GM21447 (cell line): ENCODE results near the gene FARS2.

Experiments used
- ATAC-seq: cut with Tn5 transposase; IDR thresholded peaks from one replicate; pipeline ENCODE4 v1.9.1; 2021; ENCODE audit not compliant: unreplicated experiment

FARS2 gene

DNA sequence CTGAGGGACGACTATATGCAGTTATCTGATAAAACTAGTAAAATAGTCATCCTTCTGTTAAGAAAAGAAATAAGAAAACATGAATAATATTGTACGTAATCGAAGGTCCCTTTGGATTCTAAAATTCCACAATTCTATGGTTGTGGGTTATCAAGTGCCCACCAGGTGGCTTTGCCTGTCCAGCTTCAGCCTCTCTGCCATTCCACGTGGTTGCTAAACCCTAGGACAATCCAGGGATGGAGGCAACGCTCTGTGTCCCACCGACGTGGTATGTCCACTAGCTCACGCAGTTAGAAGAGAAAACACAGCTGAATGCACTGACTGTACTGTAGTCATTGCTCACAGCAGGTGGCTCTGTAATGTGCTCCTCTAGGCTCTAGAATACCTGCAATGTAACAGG, 349.3 kb downstream of the FARS2 start:
- no peak for ATAC-seq

DNA sequence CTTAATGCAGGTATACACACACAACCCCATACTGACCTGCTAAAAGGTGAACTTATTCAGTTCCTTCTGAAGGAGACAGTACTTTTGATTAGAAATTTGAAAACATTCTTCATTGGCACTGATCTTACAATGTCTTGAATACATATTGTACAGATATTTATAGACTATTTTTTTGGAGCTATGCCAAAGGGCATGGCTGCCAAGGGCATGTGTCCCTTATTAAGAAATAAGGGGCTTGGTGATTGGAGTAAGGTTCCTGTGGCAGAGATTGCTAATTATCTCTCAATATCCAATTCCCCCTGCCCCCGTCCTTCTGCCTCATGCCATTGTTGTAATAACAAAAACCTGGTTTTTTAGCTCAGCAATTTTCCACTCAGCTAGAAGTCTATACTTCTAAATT, 355.9 kb downstream of the FARS2 start:
- no peak for ATAC-seq

DNA sequence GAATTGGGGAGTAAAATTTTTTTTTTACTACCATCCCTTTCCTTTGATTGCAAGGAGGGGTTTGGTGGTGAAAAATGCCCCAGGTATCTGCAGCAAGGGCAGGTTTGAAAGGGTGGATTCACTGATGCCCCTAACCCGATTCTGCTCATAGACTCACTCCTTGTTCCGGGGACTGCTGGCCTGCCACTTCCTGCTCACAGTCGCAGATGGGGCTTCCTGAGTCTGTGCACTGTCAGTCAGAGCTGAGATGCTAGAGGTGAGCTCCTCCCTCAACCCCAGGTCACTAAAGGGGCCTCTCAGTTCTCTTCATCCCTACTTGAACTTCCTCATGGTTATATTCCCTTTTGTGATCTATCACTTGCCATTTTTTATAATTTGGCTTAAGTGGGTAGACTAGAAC, 357.9 kb downstream of the FARS2 start:
- peak; percentile 92 for ATAC-seq

DNA sequence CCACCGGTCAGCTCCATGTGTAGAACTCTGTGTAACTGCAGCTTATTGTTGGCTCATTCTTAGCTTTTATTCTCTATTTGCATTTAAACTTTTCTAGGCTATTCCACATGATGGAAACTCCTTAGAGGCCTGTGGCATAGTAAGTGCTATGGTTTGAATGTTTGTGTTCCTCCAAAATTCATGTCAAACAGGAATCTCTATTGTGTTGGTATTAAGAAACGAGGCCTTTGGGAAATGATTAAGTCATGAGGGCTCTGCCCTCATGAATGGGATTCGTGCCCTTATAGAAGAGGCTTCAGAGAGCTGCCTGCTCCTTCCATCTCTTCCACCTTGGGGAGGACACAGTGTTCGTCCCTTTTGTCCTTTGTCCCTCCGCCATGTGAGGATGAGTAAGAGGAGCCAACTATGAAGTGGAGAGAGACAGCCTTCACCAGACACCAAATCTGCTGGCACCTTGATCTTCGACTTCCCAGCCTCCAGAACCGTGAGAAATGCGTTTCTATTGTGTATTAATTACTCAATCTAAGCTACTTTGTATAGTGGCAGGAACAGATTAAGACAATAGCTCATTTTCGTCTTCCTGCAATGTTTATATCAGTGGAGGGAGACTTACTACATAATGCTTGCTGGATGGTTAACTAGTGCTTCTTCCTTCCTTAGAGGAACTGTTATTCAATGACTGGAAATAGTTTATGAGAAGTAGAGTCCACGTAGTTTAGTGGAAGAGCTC, 361.1 kb downstream of the FARS2 start:
- no peak for ATAC-seq

DNA sequence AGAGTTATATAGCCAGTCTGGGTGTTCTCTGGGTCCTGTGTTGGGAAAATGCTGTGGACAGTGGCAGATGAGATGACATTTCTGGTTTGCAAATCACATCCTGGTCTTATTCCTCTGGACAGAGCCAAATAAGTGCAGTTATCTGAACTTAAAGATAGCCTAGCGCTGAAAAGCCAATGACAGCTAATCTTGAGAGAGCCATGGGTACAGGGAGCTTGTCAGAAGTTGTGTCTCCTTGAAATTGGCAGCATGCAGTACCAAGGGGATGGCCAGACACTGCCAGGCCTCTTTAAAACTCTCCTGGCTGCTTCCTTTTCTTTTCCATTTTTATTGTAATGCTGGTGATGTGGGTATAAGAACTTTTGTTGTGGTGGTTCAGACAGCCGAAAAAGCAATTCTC, 362.5 kb downstream of the FARS2 start:
- ATAC-seq, result no peak

DNA sequence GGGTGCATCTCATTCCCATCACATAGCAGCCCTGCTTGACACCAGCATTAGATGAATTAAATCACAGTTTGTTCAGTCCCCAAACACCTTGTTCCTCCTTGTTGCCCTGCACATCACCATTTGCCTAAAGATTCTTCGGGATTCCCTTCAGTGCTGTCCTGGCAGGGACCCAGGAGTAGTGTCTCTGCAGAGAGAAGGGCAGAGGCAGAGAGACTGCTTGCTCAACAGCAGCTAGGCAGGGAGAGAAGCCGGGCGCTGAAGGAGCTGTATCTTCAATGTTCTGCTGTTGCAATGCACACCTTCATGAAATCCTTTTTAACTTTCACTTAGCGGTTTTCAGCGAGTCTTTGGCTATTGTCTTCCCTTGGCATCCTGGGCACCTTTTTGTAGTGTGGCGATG, 362.9 kb downstream of the FARS2 start:
- no peak for ATAC-seq

DNA sequence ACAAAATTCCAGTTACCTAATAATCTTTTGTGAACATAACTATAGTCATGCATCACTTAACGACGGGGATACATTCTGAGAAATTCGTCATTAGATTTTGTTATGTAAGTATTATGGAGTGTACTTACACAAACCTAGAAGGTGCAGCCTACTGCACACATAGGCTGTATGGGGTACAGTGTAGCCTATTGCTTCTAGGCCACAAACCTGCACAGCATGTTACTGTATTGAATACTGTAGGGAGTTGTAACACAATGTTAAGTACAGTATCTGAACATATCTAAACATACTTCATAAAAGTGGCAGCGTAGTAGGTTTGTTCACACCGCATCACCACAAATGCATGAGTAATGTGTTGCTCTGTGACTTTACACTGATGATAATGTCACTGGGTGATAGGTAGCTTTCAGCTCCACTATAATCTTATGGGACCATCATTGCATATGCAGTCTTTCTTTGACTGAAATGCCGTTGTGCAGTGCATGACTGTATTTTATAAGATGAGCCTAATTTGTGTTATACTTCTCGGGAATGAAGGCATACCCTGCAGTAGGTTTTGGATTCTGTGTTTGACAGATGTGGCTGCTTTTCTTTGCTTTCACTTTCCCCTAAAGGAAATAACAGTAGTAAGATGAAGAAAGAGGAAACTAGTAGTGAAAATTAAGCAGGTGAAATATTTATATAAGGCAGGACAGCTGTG, 365.6 kb downstream of the FARS2 start:
- ATAC-seq, result peak; percentile 93

DNA sequence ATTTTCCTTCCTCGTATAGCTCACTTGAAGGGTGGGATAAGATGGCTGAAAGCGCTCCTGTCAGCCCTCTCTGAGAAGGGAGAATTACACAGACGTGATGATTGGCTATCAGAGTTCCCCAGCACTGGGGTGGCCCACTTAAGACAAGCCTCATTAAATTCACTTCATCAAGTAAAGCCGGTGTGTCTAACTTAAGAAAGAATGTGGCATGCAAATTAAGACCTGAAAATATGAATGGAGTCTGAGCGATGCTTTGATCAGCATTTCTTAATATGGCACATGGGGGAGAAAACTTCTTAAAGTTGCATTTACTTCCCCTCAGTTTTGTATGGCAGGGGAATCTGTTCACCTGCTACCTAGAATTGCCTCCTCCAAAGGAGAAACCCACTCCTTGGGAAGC, 369.3 kb downstream of the FARS2 start:
- no peak for ATAC-seq

DNA sequence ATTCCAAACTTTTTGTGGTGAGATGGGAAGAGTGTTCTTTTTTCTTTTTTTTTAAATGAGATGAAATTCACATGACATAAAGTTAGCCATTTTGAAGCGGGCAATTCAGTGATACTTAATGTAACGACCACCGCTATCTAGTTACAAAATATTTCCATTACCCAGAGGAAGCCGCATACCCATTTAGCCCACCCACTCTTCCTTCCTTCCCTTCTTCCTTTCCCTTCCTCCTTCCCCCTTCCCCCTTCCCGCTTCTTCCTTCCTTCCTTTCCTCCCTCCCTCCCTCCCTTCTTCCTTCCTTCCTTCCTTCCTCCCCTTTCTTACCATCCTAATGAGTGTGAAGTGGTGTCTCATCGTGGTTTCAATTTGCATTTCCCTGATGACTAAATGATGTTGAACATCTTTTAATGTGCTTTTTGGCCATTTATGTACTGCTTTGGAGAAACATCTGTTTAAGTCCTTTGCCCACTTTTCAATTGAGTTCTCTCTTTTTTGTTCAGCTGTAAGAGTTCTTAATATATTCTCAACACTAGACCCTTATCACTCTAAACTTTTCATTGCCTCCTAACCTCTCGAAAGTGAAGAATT, 371.1 kb downstream of the FARS2 start:
- ATAC-seq, result no peak

DNA sequence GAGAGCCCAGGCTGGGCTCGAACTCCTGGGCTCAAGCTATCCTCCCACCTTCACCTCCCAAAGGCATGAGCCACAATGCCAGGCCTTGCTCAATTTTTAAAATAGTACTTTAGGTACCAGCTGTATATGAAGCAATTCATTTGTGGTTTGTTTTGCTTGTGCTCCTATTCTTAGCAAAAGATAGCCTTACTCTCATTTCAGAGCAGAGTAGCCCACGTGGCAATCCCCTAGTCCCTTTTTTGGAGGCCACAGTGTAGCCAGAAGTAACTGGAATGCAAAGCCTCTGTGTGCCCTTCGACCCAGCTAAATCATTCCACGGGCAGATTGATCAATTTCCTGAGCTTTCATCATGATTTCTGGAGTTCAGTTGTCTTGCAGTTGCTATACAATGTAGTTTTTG, 373.2 kb downstream of the FARS2 start:
- ATAC-seq, result no peak

DNA sequence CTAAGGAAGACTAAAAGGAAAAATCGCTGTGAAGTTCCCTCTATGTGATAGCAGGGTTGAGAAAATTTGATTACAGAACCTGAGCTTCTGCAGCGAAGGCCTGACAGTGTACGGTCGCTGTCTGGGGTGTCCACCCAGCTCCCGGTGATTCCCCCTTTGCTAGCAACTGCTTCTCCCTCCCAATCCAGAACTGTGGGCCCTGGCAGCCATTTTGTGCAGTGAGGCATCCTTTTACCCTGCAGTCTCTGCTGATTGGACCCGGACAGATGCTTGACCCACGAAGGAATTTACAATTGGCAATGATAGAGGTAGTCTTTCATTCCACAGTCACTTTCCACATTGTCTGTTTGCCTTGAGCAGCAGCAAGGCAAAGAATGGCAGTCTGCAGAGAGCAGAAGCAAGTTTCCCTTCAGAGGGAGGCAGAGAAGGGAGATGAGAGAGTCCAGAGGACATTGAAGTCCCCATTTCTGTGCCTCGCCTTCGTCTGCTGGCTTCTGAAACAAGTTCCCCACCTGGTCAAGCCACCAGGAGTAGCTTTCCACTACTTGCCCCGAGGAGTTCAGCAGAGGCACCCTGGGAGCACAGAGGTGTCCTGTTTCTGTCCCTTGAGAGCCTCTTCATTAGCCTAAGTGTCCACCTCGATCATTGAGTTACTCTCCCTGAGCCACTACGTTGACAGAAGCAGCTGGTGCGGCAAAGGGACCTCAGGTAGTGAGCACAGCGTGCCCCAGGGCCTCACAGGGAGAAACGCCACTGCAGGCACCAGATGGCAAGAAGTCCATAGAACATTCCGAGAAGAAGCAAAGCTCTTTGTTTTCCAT, 375.1 kb downstream of the FARS2 start:
- no peak for ATAC-seq

DNA sequence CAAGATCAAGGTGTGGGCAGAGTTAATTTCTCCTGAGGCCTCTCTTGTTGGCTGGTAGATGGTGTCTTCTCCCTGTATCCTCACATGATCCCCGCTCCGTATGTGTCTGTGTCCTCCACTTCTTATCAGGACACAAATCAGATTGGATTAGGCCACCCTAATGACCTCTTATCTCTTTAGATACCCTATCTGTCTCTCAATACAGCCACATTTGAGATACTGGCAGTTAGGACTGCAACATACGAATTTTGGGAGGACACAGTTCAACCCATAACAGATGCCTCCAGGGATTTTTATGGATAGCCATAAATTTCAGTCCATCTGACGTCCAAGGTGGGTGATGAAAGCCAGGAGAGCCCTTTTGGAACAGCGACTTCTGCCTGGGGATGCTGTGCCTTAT, 376.4 kb downstream of the FARS2 start:
- ATAC-seq, result no peak

DNA sequence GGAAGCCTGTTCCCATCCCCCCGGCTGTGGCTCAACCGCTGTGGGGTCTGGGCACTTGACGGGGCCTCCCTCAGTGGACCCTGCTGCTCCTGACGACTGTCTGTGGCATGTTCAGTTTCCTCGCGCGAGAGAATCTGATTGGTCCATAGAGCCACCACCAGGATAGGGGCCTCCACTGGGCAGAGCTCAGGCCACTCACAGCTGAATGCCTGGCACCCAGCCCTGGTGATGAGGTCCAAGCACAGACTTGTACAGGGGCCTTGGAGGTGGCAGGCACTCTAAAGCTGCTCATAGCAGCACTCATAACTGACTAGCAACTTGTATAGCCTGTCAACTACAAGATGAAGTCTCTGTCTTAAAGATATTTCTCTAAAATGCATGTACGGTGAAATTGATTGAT, 377.4 kb downstream of the FARS2 start:
- ATAC-seq, result no peak

DNA sequence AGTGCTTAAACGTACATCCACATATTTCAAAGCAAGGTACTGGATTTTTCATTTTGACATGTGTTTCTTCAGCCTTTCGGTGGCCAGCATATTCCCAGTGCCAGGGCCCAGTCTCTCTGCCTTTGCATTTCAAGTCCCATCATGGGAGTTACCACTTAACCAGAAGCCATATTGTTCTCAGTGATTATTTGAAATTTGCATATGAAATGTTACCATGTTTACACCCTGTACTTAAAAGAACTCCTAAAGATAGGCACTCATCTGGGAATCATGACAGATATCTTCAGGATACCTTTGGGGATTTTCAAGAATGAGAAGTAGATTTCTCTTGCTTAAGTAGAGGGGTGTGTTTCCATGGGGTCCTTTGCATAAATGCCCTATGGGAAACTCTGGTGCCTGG, 377.9 kb downstream of the FARS2 start:
- no peak for ATAC-seq

DNA sequence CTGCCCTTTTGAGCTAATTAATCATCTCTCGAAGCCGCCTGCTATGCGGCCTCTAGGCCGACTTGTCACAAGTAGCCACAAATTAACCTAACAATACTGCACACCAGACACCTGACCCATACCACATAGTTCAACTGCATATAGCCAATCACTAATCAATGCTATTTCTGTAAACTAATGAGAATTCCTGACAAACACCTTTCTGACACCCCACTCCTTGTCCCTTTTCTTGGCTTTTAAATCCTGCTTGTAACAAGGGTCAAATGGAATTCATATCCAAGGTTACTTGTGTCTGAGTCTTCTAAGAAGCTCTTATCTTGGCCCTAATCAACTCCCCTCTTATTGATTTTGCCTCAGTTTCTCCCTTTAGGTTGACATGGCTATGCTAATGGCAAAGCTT, 379.3 kb downstream of the FARS2 start:
- no peak for ATAC-seq

DNA sequence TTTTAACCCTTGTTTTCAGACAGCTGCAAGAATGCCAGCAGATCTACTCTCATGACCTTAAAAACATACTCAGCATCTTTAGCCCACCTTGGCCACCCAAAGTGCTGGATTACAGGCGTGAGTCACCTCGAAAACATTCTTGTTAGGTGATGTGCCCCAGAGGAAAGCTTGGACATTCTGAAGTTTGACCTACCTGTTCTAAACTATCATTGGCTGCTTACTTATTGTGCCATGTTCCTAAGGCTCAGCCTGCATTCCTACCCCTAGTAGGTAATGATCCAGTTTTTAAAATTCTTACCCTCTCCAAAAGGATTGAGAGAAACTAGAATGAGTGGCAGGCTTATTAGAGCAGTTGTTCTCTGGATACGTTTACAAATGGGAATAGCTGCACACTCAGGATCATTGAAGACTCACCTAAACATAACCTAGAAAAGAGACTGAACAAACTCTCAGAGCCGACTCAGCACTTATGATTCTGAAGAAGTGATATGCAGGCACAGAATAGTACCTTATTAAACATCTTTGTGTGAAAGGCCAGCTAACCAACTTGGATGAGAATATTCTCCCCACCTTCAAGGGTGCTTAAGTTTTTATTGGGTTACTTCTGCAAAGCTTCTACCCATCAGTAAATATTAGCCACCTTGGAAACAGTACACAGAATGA, 383.3 kb downstream of the FARS2 start:
- ATAC-seq, result no peak

DNA sequence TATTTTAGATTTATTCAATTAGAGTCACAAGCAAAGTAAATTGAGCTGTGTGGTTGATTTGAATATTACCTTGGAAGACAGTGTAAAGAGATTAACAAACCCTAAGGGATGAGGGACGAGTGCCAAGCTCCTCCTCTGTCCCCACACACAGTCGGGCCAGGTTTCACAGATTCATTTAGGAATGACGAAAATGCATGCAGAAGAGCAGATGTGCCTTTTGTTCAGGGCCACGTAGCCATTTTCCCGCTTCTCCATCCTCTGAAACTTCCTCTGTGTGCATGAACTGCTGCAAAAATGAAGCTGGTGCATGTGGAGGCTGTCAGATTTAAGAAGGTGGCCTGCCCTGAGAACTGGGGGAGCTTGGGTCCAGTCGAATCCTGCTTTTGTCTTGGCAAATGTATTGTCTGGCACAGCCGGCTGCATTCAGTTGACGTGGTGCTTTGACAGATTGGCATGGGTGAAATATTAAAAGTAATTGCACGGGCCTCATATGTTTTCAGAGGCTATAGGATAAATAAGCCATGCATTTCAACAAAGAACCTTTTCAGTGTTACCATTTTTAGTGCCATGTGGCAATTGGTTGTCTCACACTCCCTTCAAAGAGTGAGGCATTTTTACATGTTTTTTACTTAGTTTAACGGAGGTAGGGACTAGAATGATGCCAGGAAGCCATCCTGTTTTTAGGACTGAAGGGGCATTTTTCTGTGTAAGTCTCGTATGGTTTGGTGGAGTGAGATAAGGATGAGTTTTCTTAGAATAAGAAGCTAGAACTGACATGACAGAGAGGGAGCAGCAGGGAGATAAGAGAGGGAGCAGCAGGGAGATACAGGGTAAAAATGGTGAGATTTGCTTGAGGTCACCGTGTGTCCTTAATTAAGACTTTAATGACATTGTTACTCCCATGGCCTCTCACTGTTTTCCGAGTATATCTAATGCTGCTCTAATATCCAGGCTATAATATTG, 384.3 kb downstream of the FARS2 start:
- ATAC-seq, result no peak

DNA sequence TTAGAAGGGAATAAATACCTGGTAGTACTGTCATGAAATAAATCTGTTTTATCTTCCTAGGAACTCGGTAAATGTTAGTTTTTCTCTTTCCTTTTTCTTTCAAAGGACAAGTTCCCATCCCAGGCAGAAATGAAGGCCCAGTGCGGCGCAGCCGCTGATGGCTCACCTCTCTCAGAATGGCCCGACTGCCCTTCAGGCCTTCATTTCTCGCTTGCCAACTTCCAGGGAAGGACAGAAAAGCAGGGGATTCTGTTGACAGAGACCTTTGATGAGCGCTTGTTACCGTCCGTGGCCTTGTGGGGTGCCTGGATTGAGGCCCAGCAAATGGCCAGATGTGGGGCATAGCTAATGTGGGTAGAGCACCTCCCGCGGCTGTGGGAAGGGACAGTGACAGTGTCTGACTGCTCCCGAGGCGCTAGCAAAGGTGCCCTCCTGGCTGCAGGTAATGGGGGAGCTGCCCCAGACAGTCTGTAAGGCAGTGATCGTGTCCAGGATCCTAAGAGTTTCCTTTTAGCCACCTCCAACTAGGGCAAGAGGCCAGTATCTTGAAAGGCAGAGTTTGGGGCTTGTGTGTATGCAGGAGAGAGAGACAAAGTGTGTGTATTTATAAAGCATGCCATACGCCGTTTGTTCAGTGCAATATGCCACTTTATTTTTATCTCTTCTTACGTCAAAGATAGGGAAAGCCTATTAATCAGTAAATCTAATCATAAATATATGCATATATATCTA, 391.3 kb downstream of the FARS2 start:
- ATAC-seq, result no peak

DNA sequence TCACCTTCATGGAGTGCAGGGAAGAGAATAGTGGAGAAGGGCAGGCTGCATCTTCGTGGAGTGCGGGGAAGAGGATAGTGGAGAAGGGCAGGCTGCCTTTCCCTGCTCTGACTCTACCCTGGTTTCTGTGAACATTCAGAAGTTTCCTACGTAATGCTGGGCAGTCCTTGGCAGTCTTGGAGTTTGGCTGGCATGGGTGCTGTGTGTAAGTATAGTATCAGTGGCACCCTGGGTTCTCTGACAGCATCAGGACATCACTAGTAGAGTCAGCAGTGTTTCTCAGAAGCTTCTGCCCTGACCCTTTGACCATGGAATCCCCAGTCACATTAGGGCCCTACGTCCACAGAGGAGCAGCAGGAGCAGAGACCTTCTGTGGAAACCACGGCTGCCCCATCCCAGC, 392.5 kb downstream of the FARS2 start:
- ATAC-seq, result no peak
